ENCODE measurements around the gene CDC42BPB.

DNA sequence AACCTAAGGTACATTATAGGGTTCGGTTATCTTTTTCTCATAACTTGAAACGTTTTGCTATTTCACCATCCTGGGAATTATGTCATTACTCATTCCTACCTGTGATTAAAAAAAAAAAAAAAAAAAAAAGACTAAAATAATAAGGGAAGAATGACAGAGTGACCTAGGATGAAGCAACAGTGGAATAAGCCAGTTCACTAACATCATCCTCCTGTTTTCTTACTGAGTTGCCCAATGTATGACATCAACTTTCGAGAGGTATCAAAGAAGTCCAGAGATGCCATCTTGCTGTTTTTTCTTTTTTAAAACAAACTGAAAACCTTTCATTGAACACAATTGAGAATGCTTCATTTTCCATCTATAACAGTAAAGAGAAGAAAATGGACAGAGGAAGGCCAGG lies 92.1 kb downstream of the CDC42BPB start:
- no peak for TF ChIP-seq MYC (IDR thresholded peaks at IDR 0.05; ENCODE audit: low read depth, low read length)
- TF ChIP-seq, protein P1, sequence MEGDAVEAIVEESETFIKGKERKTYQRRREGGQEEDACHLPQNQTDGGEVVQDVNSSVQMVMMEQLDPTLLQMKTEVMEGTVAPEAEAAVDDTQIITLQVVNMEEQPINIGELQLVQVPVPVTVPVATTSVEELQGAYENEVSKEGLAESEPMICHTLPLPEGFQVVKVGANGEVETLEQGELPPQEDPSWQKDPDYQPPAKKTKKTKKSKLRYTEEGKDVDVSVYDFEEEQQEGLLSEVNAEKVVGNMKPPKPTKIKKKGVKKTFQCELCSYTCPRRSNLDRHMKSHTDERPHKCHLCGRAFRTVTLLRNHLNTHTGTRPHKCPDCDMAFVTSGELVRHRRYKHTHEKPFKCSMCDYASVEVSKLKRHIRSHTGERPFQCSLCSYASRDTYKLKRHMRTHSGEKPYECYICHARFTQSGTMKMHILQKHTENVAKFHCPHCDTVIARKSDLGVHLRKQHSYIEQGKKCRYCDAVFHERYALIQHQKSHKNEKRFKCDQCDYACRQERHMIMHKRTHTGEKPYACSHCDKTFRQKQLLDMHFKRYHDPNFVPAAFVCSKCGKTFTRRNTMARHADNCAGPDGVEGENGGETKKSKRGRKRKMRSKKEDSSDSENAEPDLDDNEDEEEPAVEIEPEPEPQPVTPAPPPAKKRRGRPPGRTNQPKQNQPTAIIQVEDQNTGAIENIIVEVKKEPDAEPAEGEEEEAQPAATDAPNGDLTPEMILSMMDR (IDR thresholded peaks at IDR 0.05; ENCODE audit: low read depth, low read length) = no peak
